Nephron progenitor cell (in vitro differentiated cells): Measurements from ENCODE around the gene VTI1A.
"Not testable (repeated sequence)": the region's sequence is repeated elsewhere in the genome, so short reads cannot be mapped to it uniquely, and the experiment has no call there.

ENCODE experiments used
- DNase-seq: peaks from one replicate; pipeline ENCODE4 v3.0.0; 2021
- H3K27ac Mint-ChIP-seq: 2 replicates; pipeline ENCODE4 v1.8.0; 2021; ENCODE audit warnings: mild to moderate bottlenecking, moderate library complexity, mixed read lengths
- H3K27me3 Mint-ChIP-seq: 2 replicates; pipeline ENCODE4 v1.8.0; 2021; ENCODE audit warnings: mild to moderate bottlenecking, low read depth, mixed read lengths; ENCODE audit not compliant: poor library complexity
- H3K36me3 Mint-ChIP-seq: 2 replicates; pipeline ENCODE4 v1.8.0; 2021; ENCODE audit warnings: low read depth, mixed read lengths
- H3K4me1 Mint-ChIP-seq: 2 replicates; pipeline ENCODE4 v1.8.0; 2021; ENCODE audit warnings: mixed read lengths
- H3K4me3 Mint-ChIP-seq: 2 replicates; pipeline ENCODE4 v1.8.0; 2021; ENCODE audit warnings: mild to moderate bottlenecking, moderate library complexity, mixed read lengths
- H3K9me3 Mint-ChIP-seq: 2 replicates; pipeline ENCODE4 v1.8.0; 2021; ENCODE audit warnings: mild to moderate bottlenecking, moderate library complexity, mixed read lengths
- TF ChIP-seq, protein P1 (sequence below): fragments of 200-600 bp; sonication (generic); IDR thresholded peaks from 2 replicates; pipeline ENCODE4 v1.5.0; 2021; ENCODE audit warnings: antibody characterized with exemption

VTI1A gene

DNA sequence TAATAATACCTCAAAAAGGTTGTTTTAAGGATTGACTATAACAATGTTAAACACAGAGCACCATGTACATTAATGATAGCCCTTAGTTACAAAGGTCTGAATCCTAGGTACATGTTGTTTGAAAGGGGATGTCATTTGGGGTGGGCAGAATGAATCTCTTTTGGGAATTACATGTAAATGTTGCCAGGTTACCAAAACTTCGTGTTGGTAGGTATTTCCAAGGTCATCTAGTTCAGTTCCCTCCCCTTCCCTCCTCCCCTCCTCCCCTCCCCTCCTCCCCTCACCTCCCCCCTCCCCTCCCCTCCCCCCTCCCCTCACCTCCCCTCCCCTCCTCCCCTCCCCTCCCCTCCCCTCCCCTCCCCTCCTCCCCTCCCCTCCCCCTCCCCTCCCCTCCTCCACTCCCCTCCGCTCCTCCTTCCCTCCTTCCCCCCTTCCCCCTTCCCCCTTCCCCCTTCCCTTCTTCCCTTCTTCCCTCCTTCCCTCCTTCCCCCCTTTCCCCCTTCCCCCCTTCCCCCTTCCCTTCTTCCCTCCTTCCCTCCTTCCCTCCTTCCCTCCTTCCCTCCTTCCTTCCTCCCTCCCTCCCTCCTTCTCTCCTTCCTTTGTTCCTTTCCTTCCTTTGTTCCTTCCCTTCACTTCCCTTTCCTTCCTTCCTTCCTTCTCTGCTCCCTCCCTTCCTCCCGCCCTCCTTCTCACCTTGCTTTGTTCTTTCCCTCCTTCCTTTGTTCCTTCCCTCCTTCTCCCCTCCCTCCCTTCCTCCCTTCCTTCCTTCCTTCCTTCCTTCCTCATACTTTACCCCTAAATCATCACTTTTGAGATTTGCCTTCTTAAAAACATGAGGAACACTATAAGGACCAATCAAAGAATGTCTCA lies 8.1 kb downstream of the VTI1A start:
- Mint-ChIP-seq H3K27me3 (no peaks in the 10 kb centered on the region), H3K4me3 (no peak overlapping the region), H3K9me3 (peaks cover 21% of the 10 kb centered on the region), H3K27ac (no peak overlapping the region), H3K4me1 (no peaks in the 10 kb centered on the region), H3K36me3 (peaks cover 27% of the 10 kb centered on the region)
- DNase-seq = no peak
- TF ChIP-seq, protein P1, sequence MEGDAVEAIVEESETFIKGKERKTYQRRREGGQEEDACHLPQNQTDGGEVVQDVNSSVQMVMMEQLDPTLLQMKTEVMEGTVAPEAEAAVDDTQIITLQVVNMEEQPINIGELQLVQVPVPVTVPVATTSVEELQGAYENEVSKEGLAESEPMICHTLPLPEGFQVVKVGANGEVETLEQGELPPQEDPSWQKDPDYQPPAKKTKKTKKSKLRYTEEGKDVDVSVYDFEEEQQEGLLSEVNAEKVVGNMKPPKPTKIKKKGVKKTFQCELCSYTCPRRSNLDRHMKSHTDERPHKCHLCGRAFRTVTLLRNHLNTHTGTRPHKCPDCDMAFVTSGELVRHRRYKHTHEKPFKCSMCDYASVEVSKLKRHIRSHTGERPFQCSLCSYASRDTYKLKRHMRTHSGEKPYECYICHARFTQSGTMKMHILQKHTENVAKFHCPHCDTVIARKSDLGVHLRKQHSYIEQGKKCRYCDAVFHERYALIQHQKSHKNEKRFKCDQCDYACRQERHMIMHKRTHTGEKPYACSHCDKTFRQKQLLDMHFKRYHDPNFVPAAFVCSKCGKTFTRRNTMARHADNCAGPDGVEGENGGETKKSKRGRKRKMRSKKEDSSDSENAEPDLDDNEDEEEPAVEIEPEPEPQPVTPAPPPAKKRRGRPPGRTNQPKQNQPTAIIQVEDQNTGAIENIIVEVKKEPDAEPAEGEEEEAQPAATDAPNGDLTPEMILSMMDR = no peak

DNA sequence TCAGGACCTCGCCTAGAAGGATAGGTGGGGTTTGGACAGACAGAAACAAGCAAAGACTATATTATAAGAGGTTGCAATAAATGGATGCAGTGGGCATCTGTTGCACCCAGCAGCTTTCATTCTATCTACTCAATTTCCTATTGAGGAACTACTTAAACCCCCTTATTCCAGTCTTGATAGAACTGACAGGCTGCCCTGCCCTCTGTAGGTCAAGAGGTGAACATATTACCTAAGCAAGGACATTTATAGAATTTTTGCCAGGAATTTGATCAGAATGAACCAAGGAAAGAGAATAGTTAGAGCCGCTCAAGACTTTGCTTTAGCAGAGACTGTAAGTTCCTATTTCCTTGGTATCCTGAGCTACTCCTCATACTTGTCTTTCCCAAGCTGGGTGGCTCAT lies 9.5 kb downstream of the VTI1A start:
- TF ChIP-seq, protein P1 = no peak
- Mint-ChIP-seq H3K36me3 (peaks cover 29% of the 10 kb centered on the region), H3K27ac (no peak overlapping the region), H3K27me3 (no peaks in the 10 kb centered on the region), H3K9me3 (peaks cover 21% of the 10 kb centered on the region), H3K4me3 (no peak overlapping the region), H3K4me1 (no peaks in the 10 kb centered on the region)
- DNase-seq = no peak

DNA sequence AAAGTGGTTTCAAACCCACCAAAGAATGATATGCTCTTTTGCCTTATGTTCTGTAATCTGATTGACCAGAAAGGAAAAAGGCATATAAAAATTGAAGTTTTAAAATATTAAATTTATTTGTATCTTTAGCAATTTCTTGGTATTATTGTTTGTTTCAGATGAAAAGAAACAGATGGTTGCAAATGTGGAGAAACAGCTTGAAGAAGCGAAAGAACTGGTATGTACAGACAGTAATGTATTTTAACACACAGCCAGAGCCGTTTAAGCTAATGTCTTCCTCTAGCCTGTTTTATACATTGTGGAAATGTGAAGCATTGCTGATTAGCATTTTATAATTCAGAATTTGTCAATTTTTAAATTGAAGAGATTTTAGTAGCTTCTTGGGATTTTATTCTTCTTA lies 13.4 kb downstream of the VTI1A start:
- DNase-seq = no peak
- no peak overlapping the region for H3K27ac Mint-ChIP-seq
- H3K27me3 Mint-ChIP-seq = no peaks in the 10 kb centered on the region
- TF ChIP-seq, protein P1 = no peak
- H3K4me3 Mint-ChIP-seq = no peak overlapping the region
- H3K36me3 Mint-ChIP-seq = peaks cover 34% of the 10 kb centered on the region
- peaks cover 9% of the 10 kb centered on the region for H3K9me3 Mint-ChIP-seq
- no peaks in the 10 kb centered on the region for H3K4me1 Mint-ChIP-seq

DNA sequence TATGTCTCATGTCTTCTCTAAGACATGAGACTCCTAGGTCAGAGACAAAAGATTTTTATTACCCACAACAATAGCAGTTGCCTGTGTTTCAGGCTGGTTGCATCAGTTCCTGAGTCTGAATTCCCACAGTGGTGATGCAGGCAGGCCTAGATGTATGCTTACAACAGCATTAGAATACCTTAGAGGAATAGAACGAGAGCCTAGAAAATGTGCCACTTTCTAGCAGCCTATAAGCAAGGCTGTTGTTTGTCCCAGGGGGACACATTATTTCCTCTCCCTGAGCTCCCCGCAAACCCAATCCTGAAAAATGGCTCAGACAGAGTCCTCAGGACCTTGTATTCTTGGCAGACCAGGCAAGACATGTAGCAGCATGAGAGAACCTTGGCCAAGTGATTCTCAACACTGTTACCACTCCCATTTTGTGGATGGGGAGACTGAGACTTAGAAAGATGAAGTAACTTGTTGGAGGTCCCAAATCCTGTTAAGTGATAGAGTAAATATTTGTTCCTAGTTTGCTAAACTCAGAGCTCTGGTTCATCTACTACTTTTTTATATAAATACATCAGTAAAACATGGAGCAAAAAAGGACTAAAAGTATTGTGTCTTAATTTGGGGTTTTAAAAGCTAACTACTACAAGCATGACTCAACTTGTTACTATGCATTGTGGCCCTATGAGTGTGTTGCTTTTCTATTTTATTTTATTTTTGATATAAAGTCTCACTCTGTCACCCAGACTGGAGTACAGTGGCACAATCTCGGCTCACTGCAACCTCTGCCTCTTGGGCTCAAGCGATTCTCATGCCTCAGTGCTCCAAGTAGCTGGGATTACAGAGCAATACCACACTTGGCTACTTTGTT lies 14.2 kb downstream of the VTI1A start:
- Mint-ChIP-seq H3K36me3 (peaks cover 43% of the 10 kb centered on the region), H3K4me1 (no peaks in the 10 kb centered on the region), H3K27ac (peak overlapping the region; percentile 32), H3K27me3 (no peaks in the 10 kb centered on the region), H3K4me3 (no peak overlapping the region), H3K9me3 (peaks cover 8% of the 10 kb centered on the region)
- no peak for DNase-seq
- TF ChIP-seq, protein P1 = no peak

DNA sequence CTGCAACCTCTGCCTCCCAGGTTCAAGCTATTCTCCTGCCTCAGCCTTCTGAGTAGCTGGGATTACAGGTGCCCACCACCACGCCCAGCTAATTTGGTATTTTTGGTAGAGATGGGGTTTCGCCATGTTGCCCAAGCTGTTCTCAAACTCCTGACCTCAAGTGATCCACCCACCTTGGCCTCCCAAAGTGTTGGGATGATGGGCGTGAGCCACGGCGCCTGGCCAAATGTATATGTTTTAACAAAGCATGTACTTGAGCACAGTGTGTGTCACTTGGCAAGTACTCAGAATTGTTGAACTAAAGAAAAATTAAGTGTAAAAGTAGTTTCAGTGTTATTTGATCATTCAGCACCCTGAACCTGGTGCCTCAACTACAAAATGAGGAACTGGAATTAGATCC lies 17.1 kb downstream of the VTI1A start:
- peaks cover 49% of the 10 kb centered on the region for H3K36me3 Mint-ChIP-seq
- H3K9me3 Mint-ChIP-seq = not testable (repeated sequence)

DNA sequence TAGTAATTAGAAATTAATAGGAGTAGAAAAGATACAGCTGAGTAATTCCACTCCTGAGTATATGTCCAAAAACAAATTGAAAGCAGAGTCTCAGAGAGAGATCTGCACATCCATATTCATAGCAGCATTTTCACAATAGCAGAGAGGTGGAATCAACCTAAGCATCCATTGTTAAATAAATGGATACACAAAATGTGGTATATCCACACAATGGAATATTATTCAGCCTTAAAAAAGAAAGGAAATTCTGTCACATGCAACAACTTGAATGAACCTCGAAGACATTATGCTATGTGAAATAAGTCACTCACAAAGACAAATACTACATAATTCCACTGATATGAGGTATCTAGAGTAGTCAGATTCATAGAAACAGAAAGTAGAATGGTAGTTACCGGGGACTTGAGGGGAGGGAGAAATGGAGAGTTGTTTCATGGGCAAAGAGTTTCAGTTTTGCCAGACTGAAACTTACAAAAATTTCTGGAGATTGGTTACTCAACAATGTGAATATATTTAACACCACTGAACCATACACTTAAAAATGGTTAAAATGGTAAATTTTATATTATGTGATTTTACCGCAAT lies 18.4 kb downstream of the VTI1A start:
- no peak overlapping the region for H3K4me3 Mint-ChIP-seq
- TF ChIP-seq, protein P1 = no peak
- no peak for DNase-seq

More for the DNA sequence above, 17.1 kb downstream of the VTI1A start:
- not testable (repeated sequence) for H3K4me3 Mint-ChIP-seq, DNase-seq, H3K27me3 Mint-ChIP-seq, H3K27ac Mint-ChIP-seq, H3K4me1 Mint-ChIP-seq

More for the DNA sequence above, 18.4 kb downstream of the VTI1A start:
- Mint-ChIP-seq H3K36me3 (peaks cover 54% of the 10 kb centered on the region), H3K27me3 (no peaks in the 10 kb centered on the region), H3K27ac (no peak overlapping the region), H3K4me1 (no peaks in the 10 kb centered on the region), H3K9me3 (peaks cover 8% of the 10 kb centered on the region)
